HG03378 (cell line): ENCODE measurements around the gene CACNA1G.
A peak's percentile ranks its signal among the peaks of the same experiment; 100 is the strongest.

Source experiments
- ATAC-seq: cut with Tn5 transposase; IDR thresholded peaks from one replicate; pipeline ENCODE4 v1.9.1; 2021; ENCODE audit warnings: mild to moderate bottlenecking, moderate library complexity; ENCODE audit not compliant: unreplicated experiment

Gene CACNA1G

DNA sequence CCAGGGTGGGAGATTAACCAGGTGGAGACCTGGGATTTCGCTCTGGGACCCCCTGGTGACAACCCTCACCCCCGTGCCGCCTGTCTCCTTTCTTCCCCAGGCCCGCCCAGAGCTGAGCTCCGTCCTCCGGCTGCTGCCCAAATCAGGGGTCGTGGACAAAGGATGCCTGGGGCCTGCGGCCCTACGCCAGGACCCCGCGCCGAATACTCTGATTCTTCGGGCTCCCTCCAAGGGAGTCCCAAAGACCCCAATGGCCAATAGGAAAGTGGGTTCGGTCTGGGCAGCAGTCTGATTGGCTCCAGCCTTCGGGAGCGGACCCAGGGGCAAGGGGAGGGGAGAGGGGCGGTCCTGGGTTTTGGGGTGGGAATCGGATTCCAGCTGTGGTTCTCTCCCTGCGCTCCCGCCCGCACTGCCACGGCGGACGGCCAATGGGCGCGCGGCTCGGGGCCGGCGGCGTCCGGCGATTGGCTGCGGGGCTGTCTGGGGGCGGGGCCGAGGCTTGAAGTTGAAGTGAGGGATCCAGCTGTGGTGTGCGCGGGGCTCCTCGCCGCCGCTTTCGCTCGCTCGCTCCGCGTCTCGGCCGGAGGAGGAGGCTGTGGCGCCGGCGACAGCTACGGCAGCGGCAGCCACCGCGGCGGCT is at the start of gene CACNA1G:
Gene CACNA1G, plus strand, starts transcription at position 531 of the 640 bp plus-strand sequence. CDS start 745 bp downstream, outside the sequence.
- ATAC-seq, result peak; percentile 74

- peak; percentile 83 for ATAC-seq
These were observed 49.5 kb upstream of the CACNA1G start for GRCh38 chr17:50511058-50511457.

DNA sequence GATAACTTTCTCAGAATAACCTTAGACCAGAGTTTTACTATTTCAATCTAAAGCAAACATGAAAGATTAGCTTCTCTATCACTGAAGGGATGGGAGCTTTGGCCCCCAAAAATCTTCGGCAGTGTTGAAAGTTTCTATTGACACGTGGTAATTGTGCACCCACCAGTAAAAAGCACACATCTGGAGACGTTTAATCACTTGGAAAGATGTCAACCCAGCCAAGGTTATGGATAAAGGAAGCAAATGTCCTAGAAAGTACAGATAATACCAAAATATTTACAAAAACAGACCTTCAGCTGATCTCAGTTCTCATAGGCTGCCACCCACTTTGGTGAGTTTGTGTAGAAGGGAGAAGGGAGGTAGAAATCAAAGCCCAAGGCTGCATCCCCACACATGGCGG is 47.0 kb upstream of the CACNA1G start:
- ATAC-seq, result no peak

DNA sequence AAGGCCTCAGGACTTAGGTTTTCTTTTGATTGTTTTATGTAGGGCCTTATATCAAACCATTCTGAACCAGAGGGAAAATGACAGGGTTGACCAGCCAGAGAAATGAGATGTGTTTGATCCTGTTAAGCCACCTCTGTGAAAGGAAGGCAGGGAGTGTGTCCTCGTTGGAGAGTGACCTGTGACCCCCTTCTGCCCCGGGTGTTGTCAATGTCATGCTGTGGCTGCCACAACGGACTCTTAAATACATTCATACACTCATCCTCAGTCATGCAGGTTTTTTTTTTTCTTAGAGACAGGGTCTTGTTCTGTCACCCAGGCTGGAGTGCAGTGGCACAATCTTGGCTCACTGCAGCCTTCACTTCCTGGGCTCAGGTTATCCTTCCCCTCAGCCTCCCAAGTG is 46.1 kb upstream of the CACNA1G start:
- ATAC-seq, result no peak

GRCh38 chr17:50514936-50515702 is 45.4 kb upstream of the CACNA1G start:
- no peak for ATAC-seq

- ATAC-seq, result no peak
These were observed 43.5 kb upstream of the CACNA1G start for GRCh38 chr17:50517011-50517410.

GRCh38 chr17:50517504-50518383 is 42.8 kb upstream of the CACNA1G start:
- no peak for ATAC-seq

- no peak for ATAC-seq
These were observed 42.0 kb upstream of the CACNA1G start for GRCh38 chr17:50518384-50519023.

DNA sequence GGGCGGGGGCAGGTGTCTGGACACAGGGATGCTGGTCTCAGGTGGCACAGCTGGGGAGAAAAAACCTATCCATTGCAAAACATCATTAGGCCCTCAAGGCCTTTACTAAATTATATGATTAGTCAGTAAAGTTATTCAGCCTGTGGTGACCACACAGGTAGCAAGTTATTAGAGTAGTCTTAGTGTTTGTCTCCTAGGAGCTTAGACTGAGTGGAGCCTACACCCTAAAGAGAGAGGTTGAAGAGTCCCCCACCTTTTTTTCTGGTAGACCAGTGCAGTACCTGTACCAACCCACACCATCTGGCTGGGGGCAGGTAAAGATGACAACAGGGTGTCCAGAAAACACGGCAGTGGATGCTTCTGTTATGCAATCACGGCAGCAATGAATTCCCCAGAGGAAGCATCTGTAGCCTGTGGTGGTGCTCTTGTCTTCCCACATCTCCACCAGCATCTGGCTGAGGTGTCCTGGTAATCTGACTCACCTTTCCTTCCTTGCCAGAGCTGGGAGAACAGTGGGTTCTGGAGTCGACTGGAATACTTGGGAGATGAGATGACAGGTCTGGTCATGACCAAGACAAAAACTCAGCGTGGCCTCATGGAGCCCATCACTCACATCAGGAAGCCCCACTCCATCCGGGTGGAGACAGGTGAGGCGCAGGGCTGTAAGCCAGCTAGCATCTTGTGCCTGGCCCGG is 41.2 kb upstream of the CACNA1G start:
- no peak for ATAC-seq

DNA sequence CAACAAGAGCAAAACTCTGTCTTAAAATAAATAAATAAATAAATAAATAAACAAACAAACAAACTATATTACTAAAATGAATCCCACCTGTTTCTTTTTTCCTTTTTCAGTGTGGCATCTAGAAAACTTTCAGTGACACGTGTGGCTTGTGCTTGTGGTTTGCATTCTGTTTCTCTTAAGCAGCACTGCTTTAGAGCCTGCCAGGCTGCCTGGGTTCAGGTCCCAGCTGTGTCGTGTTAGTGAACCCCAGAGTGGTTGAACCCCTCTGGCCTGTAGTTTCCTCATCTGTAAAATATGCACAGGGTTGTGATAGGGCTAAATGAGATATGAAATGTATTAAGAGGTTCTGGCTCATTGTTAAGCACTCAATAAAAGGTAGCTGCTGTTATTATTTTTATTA is 40.0 kb upstream of the CACNA1G start:
- no peak for ATAC-seq

GRCh38 chr17:50521514-50521913 is 39.0 kb upstream of the CACNA1G start:
- no peak for ATAC-seq

DNA sequence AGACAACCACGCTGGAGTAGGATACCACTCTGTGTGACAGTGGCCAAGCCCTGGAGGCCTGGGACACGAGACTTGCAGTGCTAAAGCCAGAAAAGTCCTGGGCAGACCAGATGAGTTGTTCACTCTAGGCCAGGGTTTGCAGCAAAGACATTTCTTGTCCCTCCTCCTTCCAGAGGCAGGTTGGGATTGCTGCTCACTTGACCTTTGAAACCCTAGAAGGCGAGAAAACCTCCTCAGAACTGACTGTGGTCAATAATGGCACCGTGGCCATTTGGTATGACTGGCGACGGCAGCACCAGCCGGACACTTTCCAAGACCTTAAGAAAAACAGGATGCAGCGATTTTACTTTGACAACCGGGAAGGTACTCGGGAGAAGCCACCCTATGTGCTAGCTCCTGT is 37.7 kb upstream of the CACNA1G start:
- no peak for ATAC-seq

DNA sequence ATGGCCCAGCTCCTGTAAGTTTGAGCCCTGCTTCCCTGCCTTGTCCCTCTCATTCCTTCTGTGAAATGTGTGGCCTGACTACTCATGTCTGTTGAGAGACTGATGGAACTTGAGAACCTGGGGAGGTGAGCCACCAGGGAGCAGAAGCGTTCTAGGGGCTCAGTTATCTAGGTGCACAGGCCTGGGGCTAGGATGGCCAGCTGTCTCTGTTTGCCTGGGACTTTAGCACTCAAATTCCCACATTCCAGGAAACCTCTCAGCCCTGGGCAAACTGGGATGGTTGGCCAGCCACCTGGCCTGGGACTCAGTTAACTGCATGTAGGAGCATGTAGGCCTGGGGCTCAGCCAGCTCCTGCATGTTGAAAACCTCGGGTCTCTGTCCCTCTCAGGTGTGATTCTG is 37.3 kb upstream of the CACNA1G start:
- ATAC-seq, result no peak

DNA sequence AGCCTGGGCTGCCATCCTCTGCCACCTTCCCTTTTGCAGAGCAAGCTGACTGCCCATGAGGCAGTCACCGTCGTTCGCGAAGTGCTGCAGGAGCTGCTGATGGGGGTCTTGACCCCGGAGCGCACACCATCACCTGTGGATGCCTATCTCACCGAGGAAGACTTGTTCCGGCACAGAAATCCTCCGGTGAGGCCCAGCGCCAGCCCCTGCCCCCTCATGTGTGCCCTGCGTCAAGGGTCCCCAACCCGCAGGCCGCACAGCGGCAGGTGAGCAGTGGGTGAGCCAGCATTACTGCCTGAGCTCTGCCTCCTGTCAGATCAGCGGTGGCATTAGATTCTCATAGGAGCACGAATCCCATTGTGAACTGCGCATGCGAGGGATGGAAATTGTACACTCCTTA is 35.7 kb upstream of the CACNA1G start:
- ATAC-seq, result no peak

DNA sequence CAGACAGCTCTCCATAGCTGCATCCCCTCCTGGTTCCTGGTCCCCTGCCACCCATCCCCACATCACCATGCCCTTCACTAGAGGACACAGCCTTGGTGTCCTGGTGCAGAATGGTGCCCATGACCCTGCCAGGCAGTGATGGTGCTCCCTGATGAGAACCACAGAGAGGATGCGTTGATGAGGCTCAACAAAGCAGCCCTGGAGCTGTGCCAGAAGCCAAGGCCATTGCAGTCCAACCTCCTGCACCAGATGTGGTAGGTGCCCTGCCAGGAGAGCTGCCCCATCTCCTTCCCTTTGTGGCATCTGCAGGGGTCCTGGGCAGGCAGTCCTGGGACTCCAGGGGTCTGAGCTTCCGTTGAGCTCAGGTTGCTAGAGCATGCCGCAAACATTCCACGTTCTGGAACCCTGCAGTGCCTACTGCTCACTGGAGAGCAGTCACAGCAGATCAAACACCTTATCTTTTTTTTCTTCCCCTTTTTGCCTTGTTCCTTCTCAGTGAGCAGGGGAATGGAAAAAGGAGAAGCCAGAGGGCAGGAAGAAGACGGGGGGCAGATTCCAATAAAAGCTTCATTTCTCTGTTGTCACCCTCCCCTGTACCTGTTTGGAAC is 33.3 kb upstream of the CACNA1G start:
- no peak for ATAC-seq

GRCh38 chr17:50527949-50528474 is 32.5 kb upstream of the CACNA1G start:
- ATAC-seq, result no peak

DNA sequence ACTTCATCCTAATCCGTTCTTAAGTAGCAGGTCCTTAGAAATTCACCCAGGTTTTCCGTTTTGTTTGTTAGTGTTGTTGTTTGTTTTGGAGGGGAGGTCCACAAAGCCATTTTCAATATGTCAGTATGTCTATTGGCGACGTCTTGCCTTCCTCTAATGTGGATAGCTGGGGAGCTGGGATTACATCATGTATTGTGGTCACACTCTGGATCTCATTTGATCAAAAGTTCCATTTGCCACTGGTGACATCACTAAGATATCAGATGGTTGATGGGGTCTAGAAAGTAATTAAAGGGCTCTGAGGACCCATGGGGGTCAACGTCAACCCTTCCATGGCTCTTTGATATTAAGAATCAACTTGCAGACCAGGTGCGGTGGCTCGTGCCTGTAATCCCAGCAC is 30.7 kb upstream of the CACNA1G start:
- no peak for ATAC-seq

DNA sequence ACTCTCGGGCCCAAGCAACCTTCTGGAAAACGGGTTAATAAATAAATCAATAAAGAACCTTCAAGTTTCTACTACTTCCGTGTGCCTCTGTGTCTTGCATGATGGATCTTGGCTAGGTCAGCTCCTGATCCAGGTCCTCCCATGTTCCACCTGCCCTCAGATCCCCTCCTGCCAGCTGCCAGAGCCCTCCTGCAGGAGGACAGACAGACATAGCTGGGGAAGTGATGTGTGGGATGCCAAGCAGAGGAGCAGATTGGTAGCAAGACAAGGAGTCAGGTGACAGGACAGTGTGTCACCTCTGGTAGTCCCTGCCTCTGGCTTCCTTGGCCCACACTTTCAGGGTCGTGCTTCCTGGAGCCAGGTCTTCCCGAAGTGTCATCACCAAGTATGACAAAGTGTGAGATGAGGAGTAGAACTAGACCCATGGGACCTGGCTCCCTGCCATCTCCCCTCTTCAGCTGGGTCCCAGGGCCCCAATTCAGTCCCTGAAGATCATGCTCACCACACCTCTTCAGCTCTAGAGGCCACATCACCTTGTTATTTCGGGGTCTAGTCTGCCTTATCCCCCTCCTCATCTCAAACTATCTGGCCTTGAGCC is 29.0 kb upstream of the CACNA1G start:
- no peak for ATAC-seq

DNA sequence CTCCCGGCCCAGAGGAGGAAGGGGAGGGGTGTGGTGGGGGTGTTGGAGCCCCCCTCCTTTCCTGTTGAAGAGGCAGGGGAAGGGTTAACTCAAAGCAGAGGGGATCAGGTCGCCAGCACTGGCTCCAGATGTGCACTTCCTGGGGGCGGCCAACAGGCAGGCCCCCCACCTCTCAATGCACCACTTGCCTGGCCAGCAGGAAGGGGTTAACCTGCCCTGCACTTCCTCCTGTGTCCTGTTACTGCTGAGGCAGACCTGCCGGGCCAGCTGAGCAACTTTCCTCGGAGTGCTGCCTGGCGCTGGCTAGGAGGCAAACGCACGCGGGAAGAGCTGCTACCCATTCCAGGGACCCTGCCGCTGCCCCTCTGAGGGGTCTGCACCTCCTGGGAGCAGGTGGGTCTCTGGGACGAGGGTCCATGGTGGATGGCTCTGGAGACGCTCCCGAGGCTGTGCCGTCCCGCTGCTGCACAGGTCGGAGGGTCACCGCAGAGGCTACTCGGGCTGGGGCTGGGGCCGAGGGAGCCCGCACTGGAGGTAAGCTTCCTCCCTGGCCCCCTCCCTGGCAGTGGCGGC is 28.0 kb upstream of the CACNA1G start, which contains the start of gene EPN3:
Gene EPN3, plus strand, starts transcription at position 284 of the 573 bp plus-strand sequence. CDS start 3,822 bp downstream, outside the sequence.
- no peak for ATAC-seq
